ENCODE measurements around the gene PCDH9.

Gene PCDH9

DNA sequence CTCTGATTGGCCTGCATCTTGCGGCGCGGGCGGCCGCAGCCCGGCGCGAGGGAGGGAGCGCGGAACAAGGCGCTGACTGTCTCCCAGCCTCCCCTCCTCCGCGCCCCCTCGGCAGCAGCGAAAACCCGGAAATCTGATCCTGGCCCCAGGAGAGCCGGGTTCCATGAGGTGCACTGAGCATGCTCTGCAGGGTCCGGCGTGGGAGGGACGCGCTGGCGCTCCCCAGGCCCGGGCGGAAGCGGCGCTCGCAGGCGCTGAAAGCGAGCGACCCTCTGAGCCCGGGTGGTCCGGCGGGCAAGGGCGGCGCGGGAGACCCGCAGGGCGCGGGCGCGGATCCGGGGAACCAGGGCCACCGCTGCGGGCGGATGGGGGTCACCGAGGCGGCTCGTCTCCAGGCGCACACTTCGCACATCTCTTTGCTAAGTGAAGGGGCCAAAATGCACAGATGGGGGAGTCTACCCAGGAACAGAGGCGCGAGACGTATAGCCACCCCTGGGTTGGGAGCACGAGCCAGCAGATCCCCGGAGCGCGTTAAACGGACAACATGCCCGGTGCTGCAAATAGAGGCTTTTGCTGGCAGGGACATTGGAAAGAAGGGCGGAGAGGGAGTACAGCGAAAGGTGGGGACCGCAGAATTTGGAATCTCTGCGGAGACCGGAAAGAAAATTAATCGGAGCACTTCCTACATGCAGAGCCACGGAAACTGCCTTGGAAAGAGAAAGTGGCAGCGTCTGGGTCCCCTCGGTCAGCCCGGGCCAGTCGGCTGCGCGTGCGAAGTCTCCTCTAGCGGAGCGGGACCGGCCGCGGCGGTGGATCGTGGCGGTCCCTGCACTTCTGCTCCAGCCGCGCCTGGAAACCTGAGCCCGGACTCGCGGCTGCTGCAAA is 510 bp upstream of the PCDH9 start:
- H3K4me3 ChIP-seq (ENCODE audit: low read depth, low read length): peak overlapping the region; percentile 96
- TF ChIP-seq, protein P1, sequence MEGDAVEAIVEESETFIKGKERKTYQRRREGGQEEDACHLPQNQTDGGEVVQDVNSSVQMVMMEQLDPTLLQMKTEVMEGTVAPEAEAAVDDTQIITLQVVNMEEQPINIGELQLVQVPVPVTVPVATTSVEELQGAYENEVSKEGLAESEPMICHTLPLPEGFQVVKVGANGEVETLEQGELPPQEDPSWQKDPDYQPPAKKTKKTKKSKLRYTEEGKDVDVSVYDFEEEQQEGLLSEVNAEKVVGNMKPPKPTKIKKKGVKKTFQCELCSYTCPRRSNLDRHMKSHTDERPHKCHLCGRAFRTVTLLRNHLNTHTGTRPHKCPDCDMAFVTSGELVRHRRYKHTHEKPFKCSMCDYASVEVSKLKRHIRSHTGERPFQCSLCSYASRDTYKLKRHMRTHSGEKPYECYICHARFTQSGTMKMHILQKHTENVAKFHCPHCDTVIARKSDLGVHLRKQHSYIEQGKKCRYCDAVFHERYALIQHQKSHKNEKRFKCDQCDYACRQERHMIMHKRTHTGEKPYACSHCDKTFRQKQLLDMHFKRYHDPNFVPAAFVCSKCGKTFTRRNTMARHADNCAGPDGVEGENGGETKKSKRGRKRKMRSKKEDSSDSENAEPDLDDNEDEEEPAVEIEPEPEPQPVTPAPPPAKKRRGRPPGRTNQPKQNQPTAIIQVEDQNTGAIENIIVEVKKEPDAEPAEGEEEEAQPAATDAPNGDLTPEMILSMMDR (IDR thresholded peaks at IDR 0.05; ENCODE audit: low read depth, low read length): no peak

DNA sequence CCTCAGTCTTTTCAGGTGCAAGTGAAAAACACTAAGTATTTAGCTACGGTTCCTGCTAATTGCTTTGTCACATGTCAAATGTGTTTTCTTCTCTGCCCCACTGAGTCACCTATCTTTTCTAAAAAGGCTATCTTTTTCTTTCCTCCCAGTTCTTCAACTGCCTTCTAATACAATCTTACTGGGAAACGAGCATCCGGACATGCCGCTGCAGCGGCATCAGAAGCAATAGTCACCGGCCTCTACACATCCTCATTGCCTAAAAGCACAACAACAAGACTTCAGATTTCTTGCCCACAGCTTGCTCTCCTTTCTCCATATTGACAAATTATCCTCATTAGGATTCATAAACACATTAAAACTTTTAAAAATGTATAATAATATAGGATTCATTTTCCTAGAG is 1.2 kb downstream of the PCDH9 start:
- TF ChIP-seq, protein P1 (IDR thresholded peaks at IDR 0.05; ENCODE audit: low read depth, low read length): no peak
- H3K4me3 ChIP-seq (ENCODE audit: low read depth, low read length): peak overlapping the region; percentile 96

DNA sequence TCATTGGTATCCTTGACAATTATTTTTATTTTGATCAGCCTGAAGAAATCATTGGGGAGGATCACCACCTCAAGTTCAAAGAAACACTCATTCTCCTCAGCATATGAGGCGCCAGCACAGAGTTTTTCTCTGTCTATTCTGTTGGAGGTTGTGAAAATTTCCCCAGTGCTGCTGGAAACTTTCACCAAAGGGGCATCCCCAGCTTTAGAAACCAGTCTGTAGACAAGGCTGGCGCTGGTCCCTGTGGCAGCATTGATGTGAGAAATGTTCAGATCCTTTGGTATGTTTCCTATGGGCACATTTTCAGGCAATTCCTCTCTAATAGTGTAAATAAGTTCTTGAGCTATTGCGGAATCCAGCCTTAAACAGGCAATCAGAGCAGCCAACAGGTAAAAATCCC is 2.1 kb downstream of the PCDH9 start:
- H3K4me3 ChIP-seq (ENCODE audit: low read depth, low read length): no peak overlapping the region
- TF ChIP-seq, protein P1 (IDR thresholded peaks at IDR 0.05; ENCODE audit: low read depth, low read length): no peak

DNA sequence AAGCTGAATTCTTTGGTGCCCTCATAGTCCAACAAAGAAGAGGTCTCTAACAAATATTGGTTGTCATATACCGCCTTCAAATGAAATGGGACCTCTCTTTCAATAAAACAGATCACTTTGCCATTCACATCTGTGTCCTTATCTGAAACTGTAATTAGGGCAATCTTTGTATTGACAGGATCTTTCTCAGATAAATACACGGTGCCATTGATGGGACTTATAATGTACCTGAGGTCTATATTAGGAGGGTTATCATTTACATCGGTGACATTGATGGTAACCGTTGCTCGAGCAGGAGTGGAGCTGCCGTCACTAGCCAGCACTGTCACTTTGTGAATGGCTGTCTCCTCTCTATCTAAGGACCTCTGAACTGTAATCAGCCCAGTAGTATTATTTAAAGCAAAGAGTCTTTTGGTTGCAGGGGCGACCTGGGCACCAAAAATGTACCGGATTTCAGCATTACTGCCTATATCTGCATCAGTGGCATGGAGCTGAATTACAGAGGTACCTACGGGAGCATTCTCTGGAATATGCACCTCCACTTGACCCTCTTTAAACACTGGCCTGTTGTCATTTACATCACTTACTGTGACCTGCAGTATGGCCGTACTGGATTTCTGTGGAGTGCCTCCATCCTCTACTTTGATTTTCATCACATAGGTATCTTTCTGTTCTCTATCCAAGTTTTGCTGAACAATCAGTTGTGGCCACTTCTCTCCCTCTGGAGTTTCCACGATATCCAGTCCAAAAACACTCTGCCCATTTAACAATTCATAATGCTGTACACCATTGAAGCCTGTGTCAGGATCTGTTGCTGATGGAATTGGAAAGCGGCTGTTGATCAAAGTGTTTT is 2.8 kb downstream of the PCDH9 start:
- TF ChIP-seq, protein P1 (IDR thresholded peaks at IDR 0.05; ENCODE audit: low read depth, low read length): no peak
- no peak overlapping the region for H3K4me3 ChIP-seq (ENCODE audit: low read depth, low read length)

DNA sequence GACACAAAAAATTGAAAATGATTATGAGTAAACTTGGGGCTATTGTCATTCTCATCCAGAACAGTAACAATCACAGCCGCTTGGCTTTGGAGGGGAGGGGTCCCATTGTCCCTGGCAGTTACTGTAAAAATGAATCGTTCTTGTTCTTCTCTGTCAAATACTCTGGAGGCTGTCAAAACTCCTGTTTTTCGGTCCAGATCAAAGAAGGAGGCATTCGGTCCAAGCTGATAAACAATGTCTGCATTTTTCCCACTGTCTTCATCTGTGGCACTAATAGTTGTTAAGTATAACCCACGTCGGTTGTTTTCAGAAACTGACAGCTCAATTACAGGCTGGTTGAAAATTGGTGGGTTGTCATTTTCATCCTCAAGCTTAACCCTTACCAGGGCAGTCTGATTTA is 3.4 kb downstream of the PCDH9 start:
- H3K4me3 ChIP-seq (ENCODE audit: low read depth, low read length): no peak overlapping the region
- TF ChIP-seq, protein P1 (IDR thresholded peaks at IDR 0.05; ENCODE audit: low read depth, low read length): no peak

DNA sequence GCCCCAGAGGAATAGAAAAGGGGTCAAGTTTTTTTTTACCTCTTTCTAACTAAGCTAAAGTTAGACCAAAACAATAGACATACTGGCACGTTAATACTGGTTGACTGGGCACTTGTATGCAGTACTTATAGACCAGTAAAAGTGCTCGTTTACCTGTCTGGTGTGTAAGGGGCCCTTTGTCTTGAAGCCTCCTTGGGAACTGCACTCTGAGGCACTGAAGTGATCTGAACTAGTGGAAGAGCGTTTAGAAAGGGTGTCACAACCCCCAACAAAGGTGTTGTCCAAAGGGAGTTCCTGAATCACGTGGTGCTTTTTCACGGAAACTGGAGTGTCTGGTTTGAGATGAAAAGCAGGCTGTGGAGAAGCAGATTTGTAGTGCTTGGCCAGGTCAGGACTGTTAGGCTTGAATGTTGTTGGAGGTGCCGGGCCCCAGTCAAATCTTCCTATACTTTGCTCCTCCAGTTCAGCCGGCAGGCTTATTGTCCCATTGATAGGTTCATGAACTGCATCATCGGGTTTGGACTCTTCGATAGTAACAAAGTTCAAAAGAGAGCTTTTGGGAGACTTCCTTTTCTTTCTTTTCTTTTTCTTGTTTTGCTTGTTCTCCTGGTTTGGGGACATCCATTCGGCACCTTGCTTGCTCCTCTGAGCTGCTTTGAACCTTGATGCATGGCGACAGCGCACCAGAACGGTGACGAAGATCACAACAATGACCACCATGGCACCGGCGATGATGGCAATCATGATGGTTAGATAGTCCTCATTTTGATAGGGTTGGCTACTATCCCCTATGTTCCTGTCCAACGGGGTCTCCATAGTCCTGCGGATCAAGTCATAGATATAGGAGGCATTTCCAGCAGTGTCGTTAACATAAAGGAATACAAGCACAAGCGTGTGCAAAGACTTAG is 4.6 kb downstream of the PCDH9 start:
- TF ChIP-seq, protein P1 (IDR thresholded peaks at IDR 0.05; ENCODE audit: low read depth, low read length): no peak

More for the DNA sequence above, 4.6 kb downstream of the PCDH9 start:
- H3K4me3 ChIP-seq (ENCODE audit: low read depth, low read length): no peak overlapping the region
